ENCODE measurements around the gene COMMD7. TPM values are rescaled to one million over a fixed set of nuclear protein-coding genes. Genes with fewer than 3 reads are reported as not detected.

COMMD7 gene
- total and polyA plus RNA-seq, 2 experiments from 2014 or later = 62.7 to 106 TPM

DNA sequence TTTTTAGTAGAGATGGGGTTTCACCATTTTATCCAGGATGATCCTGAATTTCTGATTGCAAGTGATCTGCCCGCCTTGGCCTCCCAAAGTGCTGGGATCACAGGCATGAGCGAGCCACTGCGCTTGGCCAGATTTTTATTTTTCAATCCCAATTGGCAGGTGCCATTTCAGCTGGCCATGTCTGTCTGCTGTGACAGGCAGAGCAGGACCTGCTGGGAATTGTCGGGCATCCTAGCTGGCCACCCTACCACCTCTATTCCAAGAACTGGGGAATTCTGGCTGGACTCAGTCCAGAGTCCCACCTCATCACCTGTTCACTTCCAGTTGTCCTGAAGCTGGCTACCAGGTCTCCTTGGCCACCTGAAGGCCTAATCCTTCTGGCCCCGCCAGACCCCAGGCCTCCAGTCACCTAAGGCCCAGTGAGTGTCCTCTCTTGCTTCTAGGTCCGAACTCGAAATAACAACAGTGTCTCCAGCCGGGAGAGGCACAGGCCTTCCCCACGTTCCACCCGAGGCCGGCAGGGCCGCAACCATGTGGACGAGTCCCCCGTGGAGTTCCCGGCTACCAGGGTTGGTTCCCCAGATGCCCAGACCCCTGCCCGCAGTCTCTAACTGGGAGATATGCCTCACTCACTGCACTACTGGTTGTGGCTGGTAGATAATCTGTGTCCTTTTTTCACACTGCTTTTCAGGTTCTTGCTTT lies 42.9 kb upstream of the COMMD7 start:
- Histone ChIP-seq H3K4me2 (no peak overlapping the region), H3K9me2 (replicated peaks; ENCODE audit: insufficient read depth) (no peaks in the 10 kb centered on the region), H2AFZ (no peak overlapping the region), H3K4me1 (ENCODE audit: insufficient read depth) (no peaks in the 10 kb centered on the region), H3K27ac (no peak overlapping the region), H4K20me1 (ENCODE audit: insufficient read depth, poor library complexity, severe bottlenecking) (no peaks in the 10 kb centered on the region), H3K4me3 (no peak overlapping the region), H3K79me2 (no peaks in the 10 kb centered on the region), H3K27me3 (no peaks in the 10 kb centered on the region), H3K9me3 (ENCODE audit: low read depth) (no peaks in the 10 kb centered on the region), H3K36me3 (replicated peaks; ENCODE audit: insufficient read depth, low read depth) (no peaks in the 10 kb centered on the region)
- TF ChIP-seq EZH2phosphoT487 (IDR thresholded peaks at IDR 0.05; ENCODE audit: low read depth, severe bottlenecking, unreplicated experiment) = no peak
- TF ChIP-seq EZH2 (IDR thresholded peaks at IDR 0.05; ENCODE audit: borderline replicate concordance) = no peak
- TF ChIP-seq, protein P1, sequence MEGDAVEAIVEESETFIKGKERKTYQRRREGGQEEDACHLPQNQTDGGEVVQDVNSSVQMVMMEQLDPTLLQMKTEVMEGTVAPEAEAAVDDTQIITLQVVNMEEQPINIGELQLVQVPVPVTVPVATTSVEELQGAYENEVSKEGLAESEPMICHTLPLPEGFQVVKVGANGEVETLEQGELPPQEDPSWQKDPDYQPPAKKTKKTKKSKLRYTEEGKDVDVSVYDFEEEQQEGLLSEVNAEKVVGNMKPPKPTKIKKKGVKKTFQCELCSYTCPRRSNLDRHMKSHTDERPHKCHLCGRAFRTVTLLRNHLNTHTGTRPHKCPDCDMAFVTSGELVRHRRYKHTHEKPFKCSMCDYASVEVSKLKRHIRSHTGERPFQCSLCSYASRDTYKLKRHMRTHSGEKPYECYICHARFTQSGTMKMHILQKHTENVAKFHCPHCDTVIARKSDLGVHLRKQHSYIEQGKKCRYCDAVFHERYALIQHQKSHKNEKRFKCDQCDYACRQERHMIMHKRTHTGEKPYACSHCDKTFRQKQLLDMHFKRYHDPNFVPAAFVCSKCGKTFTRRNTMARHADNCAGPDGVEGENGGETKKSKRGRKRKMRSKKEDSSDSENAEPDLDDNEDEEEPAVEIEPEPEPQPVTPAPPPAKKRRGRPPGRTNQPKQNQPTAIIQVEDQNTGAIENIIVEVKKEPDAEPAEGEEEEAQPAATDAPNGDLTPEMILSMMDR (IDR thresholded peaks at IDR 0.05; ENCODE audit: poor library complexity) = no peak
- 95% methylated on average over 16 of the region's 16 CpGs for WGBS (ENCODE audit: low lambda C conversion rate, missing lambda C conversion rate)
- DNase-seq (ENCODE audit: low spot score) = no peak

DNA sequence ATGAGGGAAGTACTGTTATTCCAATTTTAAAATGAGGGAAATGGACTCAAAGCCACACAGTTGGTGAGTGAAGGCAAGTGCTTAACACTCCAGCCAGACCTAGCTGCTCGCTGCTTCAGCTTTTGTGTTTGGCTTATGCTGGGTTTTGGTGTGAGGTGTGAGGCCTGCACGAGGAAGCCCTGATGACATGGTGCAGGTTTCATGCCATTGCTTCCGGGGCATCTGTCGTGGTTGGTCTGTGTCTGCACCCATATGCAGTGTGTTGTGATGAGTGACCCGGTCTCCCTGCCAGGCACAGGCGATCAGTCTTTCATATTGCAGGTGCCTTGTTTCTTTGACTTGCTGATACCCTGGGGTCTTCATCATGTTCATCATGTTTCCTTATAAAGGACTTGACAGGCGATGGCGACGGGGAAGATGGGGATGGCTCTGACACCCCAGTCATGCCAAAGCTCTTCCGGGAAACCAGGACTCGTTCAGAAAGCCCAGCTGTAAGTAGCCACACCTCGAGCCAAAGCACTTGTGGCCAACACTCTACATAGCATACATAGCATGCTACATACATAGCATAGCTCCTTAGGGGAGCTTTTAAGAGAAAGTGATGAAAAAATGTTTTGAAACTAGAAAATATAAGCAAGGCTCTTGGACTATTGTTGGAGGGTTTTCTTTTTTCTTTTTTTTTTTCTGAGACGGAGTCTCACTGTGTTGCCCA lies 41.3 kb upstream of the COMMD7 start:
- H4K20me1 ChIP-seq (ENCODE audit: insufficient read depth, poor library complexity, severe bottlenecking) = no peaks in the 10 kb centered on the region
- no peak overlapping the region for H3K4me2 ChIP-seq
- 95% methylated on average over 13 of the region's 13 CpGs for WGBS (ENCODE audit: low lambda C conversion rate, missing lambda C conversion rate)
- H3K36me3 ChIP-seq (replicated peaks; ENCODE audit: insufficient read depth, low read depth) = no peaks in the 10 kb centered on the region
- H3K4me1 ChIP-seq (ENCODE audit: insufficient read depth) = no peaks in the 10 kb centered on the region
- TF ChIP-seq EZH2 (IDR thresholded peaks at IDR 0.05; ENCODE audit: borderline replicate concordance) = no peak
- no peak for TF ChIP-seq EZH2phosphoT487 (IDR thresholded peaks at IDR 0.05; ENCODE audit: low read depth, severe bottlenecking, unreplicated experiment)
- TF ChIP-seq, protein P1 (IDR thresholded peaks at IDR 0.05; ENCODE audit: poor library complexity) = no peak
- DNase-seq (ENCODE audit: low spot score) = no peak
- H3K9me2 ChIP-seq (replicated peaks; ENCODE audit: insufficient read depth) = no peaks in the 10 kb centered on the region
- no peak overlapping the region for H3K27ac ChIP-seq
- H3K79me2 ChIP-seq = no peaks in the 10 kb centered on the region
- H2AFZ ChIP-seq = no peak overlapping the region
- no peaks in the 10 kb centered on the region for H3K9me3 ChIP-seq (ENCODE audit: low read depth)
- H3K27me3 ChIP-seq = no peaks in the 10 kb centered on the region
- no peak overlapping the region for H3K4me3 ChIP-seq

DNA sequence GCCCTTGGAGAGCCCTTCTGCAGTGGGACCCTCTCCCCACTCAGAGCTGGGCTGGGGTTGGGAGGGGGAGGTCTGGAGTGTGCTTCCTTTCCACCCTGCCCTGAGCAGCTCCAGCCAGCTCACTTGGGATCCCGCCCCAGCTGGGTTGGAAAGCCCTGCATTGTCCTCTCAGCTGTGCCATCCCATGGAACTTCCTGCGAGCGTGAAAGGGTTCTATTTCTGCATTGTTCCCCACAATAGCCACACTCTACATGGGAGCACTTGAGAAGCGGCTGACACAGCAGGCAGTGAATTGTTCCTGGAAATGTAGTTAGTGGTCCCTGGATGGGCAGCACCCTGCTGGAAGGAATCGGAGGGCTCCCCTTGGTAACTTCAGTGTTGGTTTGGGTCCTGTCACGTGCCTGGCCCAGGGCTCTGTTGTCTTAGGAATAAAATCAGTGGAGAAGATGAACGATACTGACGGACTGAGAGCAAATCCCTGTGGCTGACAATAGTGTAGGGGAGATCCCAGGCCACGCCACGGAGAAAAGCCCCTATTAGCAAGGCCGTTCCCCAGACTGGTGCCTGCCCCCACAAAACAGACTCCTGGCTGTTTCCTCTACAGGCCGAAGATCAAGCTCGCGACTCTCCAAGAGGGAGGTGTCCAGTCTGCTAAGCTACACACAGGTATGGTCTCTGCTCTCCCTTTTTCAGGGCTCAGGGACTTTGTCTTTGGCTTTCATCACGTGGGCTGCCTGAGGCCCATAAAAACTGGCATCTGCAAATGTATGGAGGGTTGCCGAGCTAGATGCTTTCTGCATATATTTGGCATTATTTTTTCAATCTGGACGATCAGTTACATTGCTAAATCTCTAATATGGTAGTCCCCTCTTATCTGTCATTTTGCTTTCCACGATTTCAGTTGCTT lies 37.7 kb upstream of the COMMD7 start:
- no peak overlapping the region for H3K4me2 ChIP-seq
- 94% methylated on average over 18 of the region's 18 CpGs for WGBS (ENCODE audit: low lambda C conversion rate, missing lambda C conversion rate)
- no peaks in the 10 kb centered on the region for H3K9me2 ChIP-seq (replicated peaks; ENCODE audit: insufficient read depth)
- TF ChIP-seq, protein P1 (IDR thresholded peaks at IDR 0.05; ENCODE audit: poor library complexity) = no peak
- TF ChIP-seq EZH2 (IDR thresholded peaks at IDR 0.05; ENCODE audit: borderline replicate concordance) (no peak), EZH2phosphoT487 (IDR thresholded peaks at IDR 0.05; ENCODE audit: low read depth, severe bottlenecking, unreplicated experiment) (no peak)
- H3K27ac ChIP-seq = no peak overlapping the region
- H3K4me3 ChIP-seq = no peak overlapping the region
- H3K79me2 ChIP-seq = peaks cover 2% of the 10 kb centered on the region
- H4K20me1 ChIP-seq (ENCODE audit: insufficient read depth, poor library complexity, severe bottlenecking) = no peaks in the 10 kb centered on the region
- H3K27me3 ChIP-seq = no peaks in the 10 kb centered on the region
- H3K36me3 ChIP-seq (replicated peaks; ENCODE audit: insufficient read depth, low read depth) = no peaks in the 10 kb centered on the region
- DNase-seq (ENCODE audit: low spot score) = no peak
- H3K9me3 ChIP-seq (ENCODE audit: low read depth) = no peaks in the 10 kb centered on the region
- no peak overlapping the region for H2AFZ ChIP-seq
- peaks cover 12% of the 10 kb centered on the region for H3K4me1 ChIP-seq (ENCODE audit: insufficient read depth)

Data from hepatocyte (in vitro differentiated cells).